Measurements from ENCODE around the gene PLXNA4.
A peak's percentile ranks its signal among the peaks of the same experiment; 100 is the strongest.

The PLXNA4 gene

GRCh38 chr7:132118641-132119040 lies 457.6 kb downstream of the PLXNA4 start:
- CTCF ChIA-PET, result no interaction called here
- no peak for TF ChIP-seq CTCF (conservative IDR thresholded peaks at IDR 0.05; ENCODE audit: low read depth)
- POLR2A ChIA-PET (ENCODE audit: low non-redundant PET), result no interaction called here
- DNase-seq (ENCODE audit: low spot score), result no peak
- H3K27ac ChIP-seq, result no peak overlapping the region

GRCh38 chr7:132117636-132118035 lies 458.6 kb downstream of the PLXNA4 start:
- no peak for TF ChIP-seq CTCF (conservative IDR thresholded peaks at IDR 0.05; ENCODE audit: low read depth)
- POLR2A ChIA-PET (ENCODE audit: low non-redundant PET), result no interaction called here
- CTCF ChIA-PET, result no interaction called here
- H3K27ac ChIP-seq, result no peak overlapping the region
- DNase-seq (ENCODE audit: low spot score), result no peak

- no peak for TF ChIP-seq CTCF (conservative IDR thresholded peaks at IDR 0.05; ENCODE audit: low read depth)
- CTCF ChIA-PET, result no interaction called here
- no peak overlapping the region for H3K27ac ChIP-seq
- POLR2A ChIA-PET (ENCODE audit: low non-redundant PET), result no interaction called here
- peak; percentile 85 for DNase-seq (ENCODE audit: low spot score)
Measured at GRCh38 chr7:132117181-132117580, 459.1 kb downstream of the PLXNA4 start.

GRCh38 chr7:132116369-132116768 lies 459.9 kb downstream of the PLXNA4 start:
- peak; percentile 62 for DNase-seq (ENCODE audit: low spot score)
- ChIA-PET CTCF (no interaction called here), POLR2A (ENCODE audit: low non-redundant PET) (no interaction called here)
- no peak for TF ChIP-seq CTCF (conservative IDR thresholded peaks at IDR 0.05; ENCODE audit: low read depth)
- no peak overlapping the region for H3K27ac ChIP-seq

GRCh38 chr7:132115758-132116157 lies 460.5 kb downstream of the PLXNA4 start:
- H3K27ac ChIP-seq, result no peak overlapping the region
- ChIA-PET CTCF (no interaction called here), POLR2A (ENCODE audit: low non-redundant PET) (no interaction called here)
- no peak for TF ChIP-seq CTCF (conservative IDR thresholded peaks at IDR 0.05; ENCODE audit: low read depth)
- no peak for DNase-seq (ENCODE audit: low spot score)

GRCh38 chr7:132115028-132115427 lies 461.2 kb downstream of the PLXNA4 start:
- no peak overlapping the region for H3K27ac ChIP-seq
- ChIA-PET POLR2A (ENCODE audit: low non-redundant PET) (no interaction called here), CTCF (no interaction called here)
- DNase-seq (ENCODE audit: low spot score), result no peak
- TF ChIP-seq CTCF (conservative IDR thresholded peaks at IDR 0.05; ENCODE audit: low read depth), result no peak

- ChIA-PET CTCF (no interaction called here), POLR2A (ENCODE audit: low non-redundant PET) (no interaction called here)
- no peak for TF ChIP-seq CTCF (conservative IDR thresholded peaks at IDR 0.05; ENCODE audit: low read depth)
- no peak overlapping the region for H3K27ac ChIP-seq
- no peak for DNase-seq (ENCODE audit: low spot score)
Measured at GRCh38 chr7:132114411-132114810, 461.9 kb downstream of the PLXNA4 start.
